LoVo (cell line): ENCODE results near the gene KIF5C.

Source experiments
- DNase-seq: peaks from one replicate; pipeline ENCODE4 v3.0.0-alpha.2; 2016; ENCODE audit warnings: low spot score

The KIF5C gene

DNA sequence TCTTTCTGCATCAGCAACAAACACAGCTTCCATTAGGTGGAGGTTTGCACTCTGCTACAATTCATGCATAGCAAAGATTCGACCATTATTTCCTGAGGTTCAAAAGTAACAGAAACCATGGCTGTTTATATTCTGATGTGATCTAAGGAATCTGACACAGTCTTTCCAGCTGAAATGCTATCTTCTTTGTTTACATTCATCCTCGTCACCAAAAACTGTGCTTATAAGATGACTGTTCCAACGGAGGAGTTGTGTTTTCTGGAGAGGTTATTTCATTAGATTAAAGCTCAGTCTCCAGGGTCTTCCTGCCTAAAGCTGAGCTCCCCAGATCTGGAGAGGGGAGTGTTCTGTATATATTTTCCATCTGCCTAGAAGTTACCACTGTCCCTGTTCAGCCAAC, 118.3 kb downstream of the KIF5C start:
- DNase-seq: no peak

DNA sequence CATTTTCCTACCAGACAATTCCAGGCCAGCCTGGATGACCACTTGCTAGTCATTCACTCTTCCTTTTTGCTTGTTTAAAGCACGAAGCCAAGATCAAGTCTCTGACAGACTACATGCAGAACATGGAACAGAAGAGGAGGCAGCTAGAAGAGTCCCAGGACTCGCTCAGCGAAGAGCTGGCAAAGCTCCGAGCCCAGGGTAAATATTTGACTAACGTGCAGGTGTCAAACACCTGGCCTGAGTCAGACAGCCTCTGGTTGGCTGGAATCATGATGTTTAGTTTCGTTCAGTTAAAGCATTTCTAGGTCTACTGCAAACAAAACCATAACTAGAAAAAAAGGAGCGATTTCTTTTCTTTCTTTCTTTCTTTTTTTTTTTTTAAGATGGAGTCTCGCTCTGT, 119.3 kb downstream of the KIF5C start:
- DNase-seq: no peak

DNA sequence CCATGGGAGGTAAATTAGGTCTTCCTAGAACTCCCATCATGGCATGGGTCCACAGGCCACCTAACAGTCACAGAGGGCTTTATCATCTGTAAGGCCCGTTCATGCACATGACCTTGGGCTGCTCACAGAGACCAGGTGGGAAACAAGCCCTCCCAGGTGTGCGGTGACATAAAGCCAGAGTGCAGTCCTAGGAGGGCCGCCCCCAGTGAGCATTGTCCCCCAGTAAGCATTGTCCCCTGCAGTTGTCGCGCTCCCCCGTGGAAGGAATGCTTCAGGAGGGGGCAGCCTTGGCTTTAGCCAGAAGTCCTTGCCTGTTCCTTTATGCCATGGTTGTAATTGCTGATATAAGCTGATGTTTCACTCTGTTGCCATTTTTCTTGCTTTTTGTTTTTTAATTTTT, 121.8 kb downstream of the KIF5C start:
- DNase-seq: no peak

DNA sequence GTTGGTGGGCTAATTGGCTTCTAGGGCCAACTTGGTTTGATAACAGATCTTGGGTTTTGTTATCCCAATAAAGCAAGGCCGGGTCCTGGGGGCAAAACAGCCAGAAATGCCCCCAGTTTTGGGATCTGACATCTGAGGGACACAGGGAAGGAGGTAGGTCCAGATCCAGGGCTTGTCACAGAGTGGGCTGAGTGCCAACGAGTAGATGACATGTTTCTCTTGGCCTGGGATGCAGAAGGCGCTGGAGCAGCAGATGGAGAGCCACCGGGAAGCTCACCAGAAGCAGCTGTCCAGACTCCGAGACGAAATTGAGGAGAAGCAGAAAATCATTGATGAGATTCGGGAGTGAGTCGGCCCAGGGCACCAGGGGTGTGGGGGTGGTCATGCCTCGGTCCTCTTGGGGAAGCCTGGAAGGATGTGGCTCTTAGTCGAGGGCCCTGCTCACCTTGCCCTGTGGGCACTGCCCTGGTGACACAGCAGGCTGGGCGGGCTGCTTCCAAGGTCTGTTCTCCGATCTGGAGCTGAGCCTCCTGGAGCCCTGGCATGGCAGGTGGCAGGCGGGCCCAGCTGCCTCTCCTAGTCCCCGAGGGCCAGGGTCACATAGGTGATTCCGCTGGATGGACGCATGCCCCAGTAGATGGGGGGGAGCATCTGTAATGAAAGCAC, 123.3 kb downstream of the KIF5C start:
- DNase-seq: no peak

DNA sequence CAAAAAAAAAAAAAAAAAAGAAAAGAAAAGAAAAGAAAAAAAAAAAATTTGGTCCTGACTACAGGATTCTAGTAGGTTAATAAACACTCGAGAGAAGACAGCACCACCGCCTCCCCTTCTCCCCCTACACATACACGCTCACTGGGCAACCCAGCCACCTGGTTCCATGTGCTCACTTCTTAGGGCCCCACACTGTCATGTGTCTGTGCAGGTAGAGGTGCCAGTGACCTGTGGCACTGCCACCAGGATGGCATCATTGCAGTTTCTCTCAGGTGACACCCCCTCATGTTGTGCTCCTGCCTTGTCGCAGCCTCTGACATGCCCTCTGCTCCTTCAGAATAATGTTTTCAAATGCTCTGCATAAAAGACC, 123.8 kb downstream of the KIF5C start:
- DNase-seq: no peak

DNA sequence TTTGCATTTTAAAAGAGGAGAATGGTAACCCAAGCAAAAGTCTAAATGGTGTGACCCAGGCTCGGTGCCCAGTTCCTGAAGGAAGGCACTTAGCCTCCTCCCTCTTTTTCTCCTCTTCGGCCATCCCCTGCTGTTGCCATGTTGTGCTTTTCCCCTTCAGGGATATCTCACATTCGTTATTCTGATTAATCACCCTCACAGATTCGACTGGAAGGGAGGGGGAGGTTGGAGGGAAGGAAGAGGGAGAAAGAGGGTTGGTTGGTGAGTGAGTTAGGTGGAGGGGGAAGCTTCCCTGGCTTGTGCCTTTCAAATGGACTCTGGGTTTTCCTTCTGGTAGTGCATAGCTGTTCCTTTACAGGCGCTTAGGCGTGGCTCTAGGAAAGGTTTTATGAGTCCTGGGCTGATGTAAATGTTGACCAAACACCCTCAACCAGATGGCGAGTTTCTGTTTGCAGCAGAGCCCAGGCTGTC, 124.5 kb downstream of the KIF5C start:
- peak; percentile 19 for DNase-seq

DNA sequence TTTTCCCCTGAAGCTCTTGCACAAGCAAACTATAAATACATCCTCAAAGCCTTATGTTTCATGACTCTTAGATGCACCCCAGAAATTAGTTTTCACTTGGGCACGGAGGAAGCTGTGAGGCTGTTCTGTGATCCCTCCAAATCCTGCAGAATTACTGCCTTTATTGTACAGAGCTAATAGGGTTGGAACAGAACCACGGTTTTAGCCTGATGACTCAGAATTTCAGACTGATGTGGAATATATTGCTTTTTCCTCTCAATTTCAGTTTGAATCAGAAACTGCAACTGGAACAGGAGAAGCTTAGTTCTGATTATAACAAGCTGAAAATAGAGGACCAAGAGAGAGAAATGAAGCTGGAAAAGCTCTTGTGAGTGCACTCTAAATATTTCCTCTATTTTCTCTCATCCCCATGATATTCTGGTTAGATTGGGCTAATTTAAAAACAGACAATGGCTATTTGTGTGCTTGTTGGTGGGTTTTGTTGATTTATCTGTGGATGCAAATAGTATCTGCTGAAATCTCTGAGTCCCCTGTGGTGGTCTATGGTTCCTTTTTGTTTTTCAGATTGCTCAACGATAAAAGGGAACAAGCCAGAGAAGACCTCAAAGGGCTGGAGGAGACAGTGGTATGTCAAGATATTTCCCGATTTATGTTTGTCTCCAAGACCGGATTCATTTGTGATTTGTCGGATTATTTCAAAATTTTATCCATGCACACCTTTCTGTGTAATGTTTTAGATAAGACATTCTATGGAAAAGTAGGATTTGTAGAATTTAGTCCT, 125.3 kb downstream of the KIF5C start:
- DNase-seq: no peak

DNA sequence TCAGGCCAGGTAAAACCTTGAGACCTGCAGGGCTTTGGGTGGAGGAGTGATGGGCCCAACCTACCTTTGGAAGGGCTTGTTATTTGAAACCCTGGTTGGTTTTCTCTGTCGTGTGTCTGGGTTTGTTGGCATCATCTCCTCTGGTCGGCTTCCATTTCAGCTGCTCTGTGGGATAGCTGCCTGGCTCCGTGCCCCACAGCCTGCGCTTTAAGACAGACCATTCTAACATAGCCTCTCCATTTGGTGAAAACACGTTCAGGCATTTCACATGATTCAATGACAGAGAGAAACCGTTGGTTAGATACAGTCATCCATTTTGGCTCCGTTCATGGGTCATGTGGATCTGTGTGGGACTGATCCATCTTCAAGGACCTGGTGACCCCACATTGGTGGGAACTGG, 126.5 kb downstream of the KIF5C start:
- no peak for DNase-seq

DNA sequence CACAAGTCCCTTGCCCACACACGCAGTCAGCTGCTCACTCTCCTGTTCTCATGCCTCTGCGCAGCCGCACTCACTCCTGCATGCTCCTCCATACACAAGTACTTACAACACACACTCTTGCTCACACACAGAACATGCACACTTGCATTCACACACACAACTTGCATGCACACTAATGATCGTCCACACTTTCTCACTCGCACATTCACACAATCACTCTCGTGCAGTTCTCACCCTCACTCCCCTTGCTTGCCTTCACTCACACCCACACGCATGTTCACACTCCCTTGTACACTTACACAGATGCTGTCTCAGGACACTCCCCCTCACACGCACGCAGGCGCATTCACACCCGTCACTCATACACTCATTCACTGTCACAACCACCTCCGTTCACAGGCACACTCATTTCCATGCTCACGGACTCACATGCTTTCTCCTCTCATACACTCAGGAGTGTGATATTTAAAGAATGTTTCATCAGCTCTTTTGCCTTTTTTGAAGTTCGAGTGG, 127.4 kb downstream of the KIF5C start:
- DNase-seq: no peak

DNA sequence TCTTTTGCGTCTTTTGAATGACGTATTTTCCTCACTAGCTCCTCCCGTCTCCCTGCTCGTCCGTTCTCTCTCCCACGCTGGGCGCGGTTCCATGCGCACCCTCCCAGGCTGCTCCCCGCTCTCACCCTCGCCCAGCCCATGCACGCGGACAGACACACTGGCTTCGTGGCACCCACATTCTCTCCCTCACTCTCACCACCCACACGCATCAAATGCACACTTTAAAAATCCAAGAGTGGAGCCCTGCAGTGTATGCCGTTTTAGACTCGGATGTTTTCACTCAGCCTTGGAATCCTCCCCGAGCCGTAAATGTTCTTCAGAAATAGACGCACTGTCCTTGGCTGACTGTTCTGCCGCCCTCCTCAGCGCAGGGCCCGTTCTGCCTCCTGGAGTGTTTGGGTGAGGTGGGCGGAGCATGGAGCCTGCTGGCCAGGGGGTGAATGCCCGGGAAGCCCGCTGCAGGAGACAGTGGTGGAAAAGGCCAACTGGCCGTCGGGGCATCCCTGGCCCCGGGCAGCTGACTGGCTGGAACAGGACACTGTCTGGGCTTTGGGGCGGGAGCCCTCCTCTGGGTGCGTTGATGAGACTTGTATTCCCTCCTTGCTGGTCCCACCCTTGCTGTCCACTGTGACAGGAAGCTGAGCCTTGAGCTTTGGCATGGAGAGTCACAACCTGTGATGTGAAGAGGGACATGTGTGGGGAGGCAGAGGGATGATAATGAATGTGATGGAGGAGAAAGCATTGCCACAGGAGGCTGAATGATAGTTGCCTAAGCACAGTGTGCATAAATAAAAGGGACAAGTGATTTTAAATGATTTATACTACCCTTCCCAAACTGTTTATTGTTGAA, 128.1 kb downstream of the KIF5C start:
- DNase-seq: no peak

DNA sequence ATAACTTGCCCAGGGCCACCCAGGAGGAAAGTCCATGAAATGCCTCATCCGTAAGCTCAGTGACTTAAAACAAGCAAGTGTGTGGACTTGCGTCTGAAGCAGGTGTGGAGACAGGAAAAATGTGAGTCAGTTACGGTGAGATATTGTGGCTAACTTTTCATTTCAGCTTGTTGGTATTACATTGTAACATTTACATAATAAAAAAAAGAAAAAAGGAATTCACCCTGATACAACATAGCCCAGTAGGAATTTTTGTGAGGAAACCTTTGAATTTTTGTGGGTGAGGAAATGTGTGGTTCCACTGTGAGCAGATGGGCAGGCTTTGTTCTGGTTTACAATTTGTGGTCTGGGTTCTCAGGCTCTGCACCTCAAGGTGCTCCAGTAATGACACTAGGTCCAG, 129.8 kb downstream of the KIF5C start:
- no peak for DNase-seq

DNA sequence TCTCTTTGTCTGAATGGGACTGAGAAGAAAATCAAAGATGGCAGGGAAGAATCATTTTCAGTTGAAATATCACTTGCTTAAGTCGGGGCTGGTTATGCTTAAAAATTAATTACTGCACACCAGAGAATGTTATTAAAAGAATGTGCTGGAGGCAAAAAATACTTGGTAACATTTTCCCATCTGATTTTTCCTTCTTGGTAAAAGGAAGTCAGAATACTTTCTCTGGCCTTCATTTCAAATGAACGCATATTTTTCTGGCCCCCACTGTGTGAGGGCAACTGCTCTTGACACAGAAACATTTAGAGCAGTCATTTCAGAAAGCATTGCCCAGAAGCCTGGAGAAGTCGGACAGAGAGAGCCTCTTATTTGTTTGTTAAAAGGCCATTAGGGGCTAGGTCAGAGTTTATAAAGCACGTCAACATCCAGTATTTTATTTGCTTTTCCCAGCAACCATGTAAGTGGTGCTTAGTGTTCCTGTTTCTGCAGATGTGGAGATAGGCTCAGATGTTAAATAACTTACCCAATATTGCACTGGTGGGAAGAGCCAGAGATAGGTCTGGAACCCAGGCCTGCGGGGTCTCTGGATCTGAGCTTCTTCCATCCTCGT, 130.5 kb downstream of the KIF5C start:
- no peak for DNase-seq

DNA sequence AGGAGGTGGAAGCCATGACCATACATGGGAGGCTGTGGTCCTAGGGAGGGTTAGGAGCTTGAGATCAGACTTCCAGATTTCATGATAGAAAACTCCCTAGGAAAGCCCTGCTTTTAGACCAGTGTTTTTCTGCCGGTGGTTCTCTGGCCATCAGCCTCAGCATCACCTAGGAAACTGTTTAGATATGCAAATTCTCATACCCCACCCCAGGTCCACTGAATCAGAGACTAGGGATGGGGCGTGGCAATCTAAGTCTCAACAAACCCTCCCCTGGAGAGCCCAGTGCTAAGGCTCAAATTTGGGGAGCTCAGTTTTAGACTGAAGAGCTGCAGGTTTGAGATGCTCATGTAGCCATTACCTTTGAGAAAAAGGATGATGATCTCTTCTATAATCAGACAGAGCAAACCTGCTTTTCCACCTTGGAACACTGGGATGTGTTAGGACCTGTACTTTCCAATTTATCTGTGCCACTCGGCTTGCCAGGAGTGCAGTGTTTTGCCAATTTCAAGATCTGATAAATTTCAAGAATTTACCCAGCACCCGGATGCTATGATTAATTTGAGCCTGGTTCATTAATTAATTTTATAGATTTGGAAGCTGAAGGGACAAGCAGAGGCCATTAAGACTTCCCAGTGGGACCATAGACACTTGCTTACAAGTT, 132.0 kb downstream of the KIF5C start:
- DNase-seq: no peak

DNA sequence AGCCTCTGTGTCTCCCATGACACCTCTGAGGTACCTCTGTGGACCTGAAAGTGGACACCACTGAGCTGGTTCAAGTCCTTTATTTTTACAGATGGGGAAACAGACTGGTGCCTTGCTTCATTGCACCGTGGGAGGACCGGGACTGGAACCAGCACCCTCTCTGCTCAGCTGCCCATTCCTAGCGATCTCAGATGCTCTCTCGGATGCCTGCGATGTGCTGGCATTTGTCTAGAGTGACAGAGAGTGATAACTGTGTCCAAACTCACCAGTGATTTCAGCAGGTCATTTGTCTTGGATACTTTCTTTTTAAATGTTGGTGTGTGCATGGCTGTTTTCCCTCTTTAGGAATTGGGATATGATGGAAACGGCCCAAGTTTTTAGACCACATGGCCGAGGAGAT, 133.4 kb downstream of the KIF5C start:
- no peak for DNase-seq

DNA sequence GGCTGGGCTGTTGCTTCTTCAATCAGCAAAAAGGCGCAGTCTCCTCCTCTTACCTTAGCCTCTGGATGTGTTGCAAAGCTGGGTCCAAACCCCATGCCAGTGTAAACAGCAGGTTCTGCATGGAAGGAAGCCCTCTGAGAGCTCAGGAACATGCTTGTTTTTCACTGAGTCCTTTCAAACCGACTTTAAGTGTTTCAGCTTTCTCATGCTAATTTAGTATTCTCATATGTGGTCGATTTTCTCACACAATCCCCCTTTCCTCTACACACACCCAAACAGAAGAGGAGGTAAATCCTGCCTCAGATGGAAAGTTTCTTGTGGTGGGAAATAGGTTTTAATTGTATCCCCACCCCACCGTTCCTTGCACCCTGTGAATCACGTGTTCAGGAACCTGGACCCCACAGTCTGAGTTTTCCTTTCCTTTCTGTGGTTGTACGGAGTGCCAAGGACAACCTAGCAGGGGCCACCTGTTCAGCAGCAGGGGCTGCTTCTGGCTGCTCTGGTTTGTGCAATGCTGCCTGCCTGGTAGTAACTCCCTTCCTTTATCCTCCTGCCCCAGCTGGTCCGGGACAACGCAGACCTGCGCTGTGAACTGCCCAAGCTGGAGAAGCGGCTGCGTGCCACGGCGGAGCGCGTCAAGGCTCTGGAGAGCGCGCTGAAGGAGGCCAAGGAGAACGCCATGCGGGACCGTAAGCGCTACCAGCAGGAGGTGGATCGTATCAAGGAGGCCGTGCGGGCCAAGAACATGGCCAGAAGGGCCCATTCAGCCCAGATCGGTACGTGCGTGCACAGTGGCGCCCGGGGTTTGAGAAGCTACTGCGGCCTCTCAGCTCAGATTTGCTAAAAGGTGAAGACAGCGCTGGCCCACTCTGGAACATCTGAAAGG, 134.8 kb downstream of the KIF5C start:
- no peak for DNase-seq

DNA sequence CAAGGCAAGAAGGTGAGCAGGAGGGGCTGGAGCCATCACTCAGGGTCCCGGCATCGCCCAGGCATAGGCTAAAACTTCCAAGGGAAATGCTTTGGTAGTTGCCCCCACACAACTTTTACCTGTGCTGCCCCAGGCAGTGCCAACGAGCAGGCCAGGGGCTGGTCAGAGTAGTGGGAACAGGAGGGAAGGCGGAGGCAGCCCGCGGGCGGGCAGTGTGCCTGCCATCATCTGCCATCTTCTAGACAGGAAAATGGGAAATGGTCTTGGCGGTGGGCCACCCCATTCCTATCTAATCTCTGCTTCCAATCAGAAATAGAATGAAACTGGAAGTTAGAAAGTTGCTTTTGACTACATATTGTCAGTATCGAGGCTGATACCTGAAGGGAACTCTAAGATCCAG, 137.5 kb downstream of the KIF5C start:
- no peak for DNase-seq

DNA sequence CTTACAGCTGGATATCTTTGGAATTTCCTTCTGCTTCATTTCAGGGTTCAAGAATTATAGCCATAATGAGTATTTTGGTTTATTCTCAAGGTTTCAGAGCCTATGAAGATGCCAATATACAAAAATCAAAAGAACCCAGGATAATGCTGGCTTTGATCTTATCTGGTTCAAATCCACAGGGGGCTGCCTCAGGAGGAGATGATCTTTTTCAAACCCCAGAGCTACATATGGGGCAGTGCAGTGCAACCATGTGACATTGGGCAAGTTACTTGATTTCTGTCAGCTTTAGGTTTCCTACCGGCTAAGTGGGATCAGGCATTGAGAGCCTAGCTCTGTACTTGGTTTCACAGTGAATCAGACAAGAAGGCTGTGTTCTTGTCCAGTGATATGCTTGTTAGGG, 140.5 kb downstream of the KIF5C start:
- no peak for DNase-seq

DNA sequence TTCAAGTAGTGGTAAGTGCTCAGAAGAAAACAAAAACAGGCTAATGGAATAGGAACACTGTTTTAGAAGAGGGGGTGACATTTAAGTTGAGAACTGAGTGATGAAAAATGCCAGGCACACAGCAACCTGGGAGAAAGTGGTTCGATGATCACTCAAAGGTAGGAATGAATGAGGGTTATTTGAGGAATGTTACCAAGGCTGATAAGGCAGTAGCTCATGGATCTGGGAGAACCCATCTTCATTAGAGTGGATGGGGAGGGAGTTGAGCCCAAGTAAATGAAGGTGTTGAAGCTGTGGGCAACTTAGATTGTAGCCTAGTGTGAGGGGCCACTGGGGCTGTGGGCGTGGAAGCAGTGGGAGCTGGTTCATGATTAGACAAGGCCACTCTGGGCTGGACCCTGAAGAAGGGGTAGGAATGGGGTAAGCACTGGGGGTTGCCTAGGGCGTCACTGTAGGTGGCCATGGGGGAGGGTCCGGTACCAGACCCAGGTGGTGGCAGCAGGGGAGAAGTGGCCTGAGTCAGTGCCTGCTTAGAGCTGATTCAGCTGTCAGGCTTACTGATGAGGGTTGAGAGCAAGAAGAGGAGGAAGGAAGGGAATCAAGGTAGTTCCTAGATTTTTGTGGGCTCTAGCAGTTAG, 141.0 kb downstream of the KIF5C start:
- DNase-seq: no peak

DNA sequence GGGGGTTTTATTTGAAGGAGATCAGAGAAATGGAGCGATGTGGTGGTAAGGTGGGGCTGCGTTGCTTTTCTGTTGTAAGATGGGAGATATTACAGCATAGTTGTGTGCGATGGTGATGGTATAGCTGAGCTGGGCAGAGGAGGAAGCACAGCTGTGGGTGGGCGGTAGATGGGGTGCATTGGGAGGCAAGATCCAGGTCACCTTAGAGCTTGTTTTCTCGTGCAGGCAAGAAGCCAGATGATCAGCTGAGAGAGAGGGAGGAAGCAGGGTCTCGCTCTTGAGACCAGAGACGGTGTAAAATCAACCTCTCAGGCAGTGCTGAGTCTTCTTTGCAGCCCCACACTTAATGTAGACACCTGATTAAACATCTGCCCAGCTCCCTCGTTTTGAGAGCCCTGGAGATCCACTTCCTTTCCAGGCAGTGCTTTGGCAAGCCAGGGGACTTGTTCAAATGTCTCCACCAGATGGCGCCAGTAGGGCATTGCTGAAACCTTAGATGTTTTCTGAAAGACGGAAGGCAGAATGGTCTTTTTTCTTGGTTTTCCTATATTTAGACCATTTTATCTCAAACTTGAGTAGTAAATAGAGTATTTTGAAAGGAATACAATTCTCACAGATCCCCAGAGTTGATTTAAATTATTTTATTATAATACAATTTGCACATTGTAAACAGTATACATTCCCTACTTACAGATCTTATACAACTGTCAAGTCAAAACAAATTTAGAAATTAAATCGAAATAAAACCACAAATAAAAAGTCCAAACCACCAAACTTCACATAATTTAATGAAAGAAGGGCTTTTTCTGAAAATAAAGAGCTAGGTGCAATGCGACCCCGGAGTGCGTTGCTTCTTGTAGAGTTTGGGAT, 142.3 kb downstream of the KIF5C start:
- peak; percentile 74 for DNase-seq
